GM18868 (cell line): ENCODE measurements around the gene VBP1.
"Not testable (repeated sequence)": the region's sequence is repeated elsewhere in the genome, so short reads cannot be mapped to it uniquely, and the experiment has no call there.

ENCODE experiments used
- ATAC-seq: cut with Tn5 transposase; IDR thresholded peaks from one replicate; pipeline ENCODE4 v1.9.1; 2021; ENCODE audit warnings: mild to moderate bottlenecking, moderate library complexity; ENCODE audit not compliant: unreplicated experiment

The VBP1 gene

DNA sequence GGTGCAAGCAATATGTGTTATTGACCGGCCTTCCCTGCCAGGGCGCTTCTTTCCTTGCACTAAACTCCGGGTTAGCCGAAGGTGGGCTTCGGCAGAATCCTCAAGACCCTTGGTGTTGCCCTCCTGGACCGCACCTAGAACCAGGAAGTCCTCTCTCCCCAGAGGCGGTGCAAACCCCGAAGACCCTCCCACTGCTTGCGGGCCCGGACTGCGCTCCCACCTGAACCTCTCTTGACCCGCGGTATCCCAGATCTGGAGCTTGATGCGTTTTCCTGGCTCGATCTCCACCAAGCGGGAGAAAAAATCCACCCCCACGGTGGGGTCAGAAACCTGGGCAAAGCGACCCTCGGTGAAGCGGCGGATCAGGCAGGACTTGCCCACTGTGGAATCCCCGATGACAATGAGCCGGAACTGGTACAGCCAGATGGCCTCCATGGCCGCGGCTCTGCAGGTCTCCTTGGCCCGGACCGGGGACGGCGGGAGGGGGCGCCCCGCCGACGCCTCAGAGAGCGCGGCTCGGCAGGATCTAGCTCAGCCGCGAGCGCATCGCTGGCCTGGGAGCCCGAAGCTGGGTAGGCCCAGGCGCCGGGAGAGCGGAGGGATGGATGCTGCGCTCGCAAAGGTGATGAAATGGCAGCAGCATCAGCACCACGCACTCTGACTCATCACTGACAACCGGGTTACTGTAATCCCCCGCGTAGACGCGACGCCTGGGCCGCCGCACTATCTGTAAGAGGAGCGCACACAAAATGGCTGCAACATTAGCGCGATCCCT lies 47.8 kb downstream of the VBP1 start, which contains the start of gene RAB39B:
TSS of gene RAB39B (minus strand) at position 638 of the 775 bp plus-strand sequence. CDS start at position 435, 203 bp downstream.
- peak; percentile 95 for ATAC-seq

DNA sequence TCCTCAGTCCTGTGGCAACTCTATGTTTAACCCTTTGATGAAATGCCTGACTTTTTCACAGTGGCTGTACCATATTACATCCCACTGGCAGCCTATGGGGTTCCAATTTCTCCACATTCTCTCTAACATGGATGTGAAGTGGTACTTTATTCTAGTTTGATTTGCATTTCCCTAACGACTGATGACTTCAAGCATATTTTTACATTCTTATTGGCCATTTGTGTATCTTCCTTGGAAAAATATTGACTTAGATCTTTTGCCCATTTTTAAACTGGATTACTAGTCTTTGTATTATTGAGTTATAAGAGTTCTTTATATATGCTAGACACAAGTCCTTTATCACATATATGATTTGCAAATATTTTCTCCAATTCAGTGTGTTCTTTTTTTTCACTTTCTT lies 50.2 kb downstream of the VBP1 start:
- ATAC-seq, result no peak

DNA sequence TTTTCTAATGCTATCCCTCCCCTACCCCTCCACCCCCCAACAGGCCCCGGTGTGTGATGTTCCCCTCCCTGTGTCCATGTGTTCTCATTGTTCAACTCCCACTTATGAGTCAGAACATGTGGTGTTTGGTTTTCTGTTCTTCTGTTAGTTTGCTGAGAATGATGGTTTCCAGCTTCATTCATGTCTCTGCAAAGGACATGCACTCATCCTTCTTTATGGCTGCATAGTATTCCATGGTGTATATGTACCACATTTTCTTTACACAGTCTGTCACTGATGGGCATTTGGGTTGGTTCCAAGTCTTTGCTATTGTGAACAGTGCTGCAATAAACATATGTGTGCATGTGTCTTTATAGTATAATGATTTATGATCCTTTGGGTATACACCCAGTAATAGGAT lies 51.7 kb downstream of the VBP1 start:
- ATAC-seq, result not testable (repeated sequence)

DNA sequence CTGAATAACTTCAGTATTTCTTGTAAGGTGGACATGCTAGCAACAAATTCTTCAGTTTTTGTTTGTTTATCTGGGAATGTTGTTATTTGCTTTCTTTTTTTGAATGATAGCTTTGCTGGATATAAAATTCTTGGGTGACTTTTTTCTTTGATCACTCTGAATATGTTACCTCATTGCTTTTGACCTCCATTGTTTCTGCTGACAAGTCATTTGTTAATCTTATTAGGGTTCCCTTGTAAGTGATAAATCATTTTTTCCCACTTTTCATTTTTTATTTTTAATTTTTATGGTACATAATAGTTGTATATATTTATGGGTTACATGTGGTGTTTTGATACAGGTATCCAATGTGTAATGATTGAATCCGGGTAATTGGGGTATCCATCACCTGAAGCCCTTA lies 54.7 kb downstream of the VBP1 start:
- ATAC-seq, result no peak

DNA sequence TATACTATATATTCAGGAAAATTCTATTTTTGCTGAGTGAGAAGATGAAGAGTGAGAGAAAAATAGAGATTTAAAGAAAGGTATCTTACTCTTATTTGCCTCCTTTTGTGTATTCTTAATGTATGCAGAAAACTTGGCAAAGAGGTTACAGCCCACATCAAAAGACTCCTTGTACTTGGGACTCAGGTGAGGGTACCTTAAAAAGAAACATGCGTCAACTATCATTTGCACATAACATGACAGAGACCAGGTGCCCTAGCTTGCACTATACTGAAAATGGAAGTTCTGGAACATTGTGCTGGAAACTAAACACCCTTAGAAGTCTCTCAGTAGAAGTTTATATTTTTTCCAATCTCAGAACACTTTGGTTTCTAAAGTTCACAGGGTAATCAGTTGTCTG lies 63.6 kb downstream of the VBP1 start:
- ATAC-seq, result no peak
